Right forelimb (tissue), 1 donor: ENCODE data around the gene CYREN.
"Not testable (repeated sequence)": the region's sequence is repeated elsewhere in the genome, so short reads cannot be mapped to it uniquely, and the experiment has no call there.

ENCODE experiments used
- DNase-seq: peaks from one replicate; pipeline ENCODE4 v3.0.0-alpha.2; 2018

CYREN gene

DNA sequence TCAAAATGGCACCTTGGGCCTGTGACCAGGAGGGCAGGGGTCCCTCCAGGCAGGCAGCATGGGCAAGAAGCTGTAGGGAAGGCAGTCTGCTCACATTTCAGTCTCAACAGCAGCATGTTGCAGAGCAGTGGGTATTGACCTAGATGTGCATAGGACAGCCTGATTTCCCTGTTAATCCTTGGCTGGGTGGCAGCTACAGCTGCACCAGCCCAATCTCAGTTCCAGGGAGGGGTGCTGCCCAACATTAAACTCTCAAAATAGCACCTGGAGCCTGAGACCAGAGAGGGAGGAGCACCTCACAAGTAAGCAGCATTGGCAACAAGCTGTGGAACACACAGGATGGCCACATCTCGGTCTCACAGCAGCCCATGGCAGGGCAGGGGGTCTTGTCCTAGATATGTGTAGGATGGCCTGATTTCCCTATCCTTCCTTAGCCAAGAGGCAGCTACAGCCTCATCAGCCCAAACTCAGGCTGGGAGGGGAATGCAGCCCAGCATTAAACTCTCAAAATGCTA, 12.3 kb downstream of the CYREN start:
- no peak for DNase-seq

DNA sequence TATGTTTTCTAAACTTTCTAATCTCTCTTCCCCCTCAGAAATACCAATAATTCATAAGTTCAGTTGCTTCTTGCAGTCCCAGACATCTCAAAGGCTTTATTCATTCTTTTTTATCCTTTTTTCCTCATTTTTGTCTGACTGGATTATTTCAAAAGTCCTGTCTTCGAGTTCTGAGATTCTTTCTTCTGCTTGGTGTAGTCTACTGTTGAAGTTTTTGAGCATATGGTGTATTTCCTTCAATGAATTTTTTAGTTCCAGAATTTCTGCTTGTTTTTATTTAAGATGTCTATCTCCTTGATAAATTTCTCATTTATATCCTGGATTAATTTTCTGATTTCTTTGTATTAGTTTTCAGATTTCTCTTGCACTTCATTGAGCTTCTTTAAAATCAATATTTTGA, 14.2 kb downstream of the CYREN start:
- no peak for DNase-seq

DNA sequence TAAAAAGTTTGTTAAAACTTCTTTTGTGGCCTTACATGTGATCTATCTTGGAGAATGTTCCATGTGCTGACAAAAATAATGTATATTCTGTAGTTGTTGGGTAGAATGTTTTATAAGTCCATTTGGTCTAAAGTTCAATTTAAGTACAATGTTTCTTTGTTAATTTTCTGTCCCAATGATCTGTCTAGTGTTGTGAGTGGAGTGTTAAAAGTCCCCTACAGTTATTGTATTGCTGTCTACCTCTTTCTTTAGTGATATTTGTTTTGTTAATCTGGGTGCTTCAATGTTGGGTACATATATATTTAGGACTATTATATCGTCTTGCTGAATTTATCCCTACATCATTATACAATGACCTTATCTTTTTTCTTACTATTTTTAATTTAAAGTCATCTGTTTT, 15.8 kb downstream of the CYREN start:
- DNase-seq = no peak

DNA sequence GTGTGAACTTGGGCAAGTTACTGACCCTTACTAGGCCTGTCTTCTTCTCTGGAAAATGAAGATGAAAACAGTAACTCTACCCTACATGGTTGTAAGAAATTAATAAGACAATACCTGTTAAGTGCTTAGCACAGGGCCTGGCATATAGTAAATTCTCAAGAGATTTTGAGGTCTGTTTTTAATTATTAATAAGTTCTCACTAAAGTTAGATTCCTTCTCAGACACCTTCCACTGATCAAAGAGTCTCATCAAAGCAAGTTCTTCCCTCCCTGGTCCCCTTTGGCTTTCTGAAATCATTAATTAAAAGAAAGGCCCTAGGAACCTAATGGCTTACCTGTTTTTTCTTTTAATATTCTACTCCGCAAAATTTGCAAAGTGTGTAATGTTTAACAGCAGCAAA, 18.1 kb downstream of the CYREN start:
- no peak for DNase-seq

DNA sequence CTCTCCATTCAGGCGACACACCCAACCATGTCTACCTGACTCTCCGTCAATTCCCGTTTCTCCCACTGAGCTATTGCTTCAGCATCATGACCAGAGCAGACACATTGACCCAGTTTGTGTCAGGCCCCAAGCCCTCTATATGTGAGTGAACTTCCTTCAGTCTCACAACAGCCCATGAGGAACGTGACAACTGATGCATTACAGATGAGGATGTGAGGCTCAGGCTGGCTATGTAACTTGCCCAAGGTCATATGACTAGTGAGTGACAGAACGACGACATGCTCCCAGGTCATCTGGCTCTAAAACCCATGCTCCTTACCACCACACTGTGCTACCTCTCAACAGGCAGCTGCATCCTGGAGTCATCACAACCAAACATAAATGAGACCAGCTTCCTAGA, 19.0 kb downstream of the CYREN start:
- no peak for DNase-seq

DNA sequence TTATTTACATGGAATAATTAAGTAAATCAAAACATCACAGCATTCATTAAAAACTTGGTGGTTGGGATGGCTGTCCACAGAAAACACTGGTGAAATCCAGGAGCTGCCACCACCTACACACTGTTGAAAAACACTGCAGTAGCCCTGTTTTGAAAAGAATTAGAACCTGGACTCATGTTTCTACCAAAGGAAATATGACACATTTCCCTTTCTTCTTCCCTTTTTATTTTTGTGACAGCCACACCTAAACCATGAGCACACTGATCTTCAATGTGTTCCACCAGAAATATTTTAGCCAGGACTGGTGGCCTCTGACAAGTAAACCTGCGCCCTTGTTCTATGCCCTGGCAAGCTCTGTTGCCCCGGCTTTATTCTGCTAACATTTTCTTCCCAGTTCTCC, 19.4 kb downstream of the CYREN start:
- DNase-seq = no peak

DNA sequence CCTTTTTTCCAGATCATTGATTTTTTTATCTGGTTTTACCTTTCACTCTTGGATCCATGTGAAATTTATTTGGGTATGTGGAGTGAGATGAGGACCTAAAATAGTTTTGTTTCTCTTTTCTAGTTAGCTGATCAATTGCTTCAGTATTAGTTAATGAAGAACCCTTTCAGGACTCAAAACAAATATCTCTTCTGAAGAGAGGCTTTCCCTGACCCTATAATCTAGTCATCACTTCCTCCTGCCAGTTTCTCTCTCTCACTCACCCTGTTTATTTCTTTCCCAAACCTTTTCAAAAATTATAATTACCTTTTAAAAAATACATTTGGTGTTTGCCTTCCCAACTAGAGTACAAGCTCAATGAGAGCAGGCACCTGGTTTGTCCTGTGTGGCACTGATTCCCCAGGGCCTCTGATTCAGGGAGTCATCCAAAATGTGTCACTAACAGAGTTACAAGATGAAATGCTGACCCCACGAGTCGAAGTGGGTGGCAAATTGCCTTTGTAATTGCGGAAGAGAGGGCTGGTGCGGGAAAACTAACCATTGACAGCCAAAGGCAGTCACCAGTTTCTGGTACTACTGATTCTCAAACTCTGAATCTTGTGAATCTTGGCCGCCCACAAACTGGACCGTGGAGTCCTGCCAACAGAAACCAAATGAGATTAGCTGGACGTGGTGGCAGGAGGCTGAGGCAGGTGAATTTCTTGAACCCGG, 20.3 kb downstream of the CYREN start:
- no peak for DNase-seq

DNA sequence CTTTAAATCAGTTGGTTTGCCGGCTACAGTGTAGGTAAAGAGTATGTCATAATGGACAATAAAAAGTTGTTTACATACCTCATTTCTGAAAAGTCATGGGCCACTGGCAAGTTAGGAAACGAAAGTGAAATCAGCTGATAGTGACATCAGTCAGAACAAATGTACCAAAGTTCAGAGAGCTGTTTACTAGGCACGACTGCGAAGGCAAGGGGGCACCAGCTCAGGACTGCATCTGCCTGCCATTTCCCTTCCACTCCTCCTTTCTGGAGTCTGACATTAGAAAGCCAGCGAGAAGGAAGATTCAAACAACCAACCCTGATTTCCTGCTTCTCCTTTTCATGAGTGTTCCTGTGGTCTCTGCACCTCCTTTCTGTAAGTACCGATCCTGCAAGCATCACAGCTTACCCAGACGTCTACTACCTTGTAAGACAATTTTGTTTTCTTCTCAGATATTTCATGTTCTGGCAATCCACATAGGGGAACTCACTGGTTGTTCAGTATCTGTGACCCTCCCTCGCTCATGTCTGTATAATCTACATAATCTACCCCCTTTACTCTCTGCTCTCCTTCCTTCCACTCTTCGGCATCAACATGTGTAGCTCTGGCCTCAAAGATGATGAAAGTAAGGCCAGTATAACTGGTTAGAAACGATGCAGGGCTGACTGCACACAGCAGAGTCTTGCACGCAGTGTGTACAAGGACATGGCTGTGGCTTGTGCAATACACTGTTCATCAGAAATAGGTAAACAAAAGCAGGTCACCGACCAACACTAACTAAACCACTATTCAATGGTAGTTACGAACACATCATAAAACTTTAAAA, 22.4 kb downstream of the CYREN start, which contains the start of gene TMEM140:
TMEM140 (plus strand) TSS at position 174 of the 823 bp plus-strand sequence. CDS start 16,370 bp downstream, outside the sequence.
- no peak for DNase-seq

DNA sequence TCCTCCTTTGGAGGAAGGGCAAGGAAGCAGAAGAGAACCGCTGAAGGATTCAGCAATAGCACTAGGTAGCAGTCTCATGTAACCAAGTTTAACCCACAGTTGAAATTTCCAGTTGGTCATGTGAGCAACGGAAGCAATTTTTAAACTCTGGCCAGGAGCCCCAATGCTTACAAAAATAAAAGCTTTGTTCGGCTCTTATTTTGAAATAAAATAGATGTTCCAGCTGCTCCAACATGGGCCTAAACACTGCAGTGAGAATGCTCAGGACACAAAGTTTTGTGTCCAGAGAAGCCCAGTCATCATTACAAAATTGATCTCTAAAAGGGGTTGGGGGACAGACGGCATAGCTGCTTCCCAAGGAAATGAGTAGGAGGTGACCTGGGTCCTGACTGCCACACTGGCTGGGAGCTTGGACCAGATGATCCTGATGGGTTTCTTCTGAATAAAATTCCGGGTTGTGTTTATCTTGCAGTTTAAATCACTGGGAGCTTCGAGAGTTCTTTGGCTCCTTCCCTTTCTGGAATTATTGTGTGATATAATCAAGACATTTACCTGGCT, 23.1 kb downstream of the CYREN start:
- no peak for DNase-seq

DNA sequence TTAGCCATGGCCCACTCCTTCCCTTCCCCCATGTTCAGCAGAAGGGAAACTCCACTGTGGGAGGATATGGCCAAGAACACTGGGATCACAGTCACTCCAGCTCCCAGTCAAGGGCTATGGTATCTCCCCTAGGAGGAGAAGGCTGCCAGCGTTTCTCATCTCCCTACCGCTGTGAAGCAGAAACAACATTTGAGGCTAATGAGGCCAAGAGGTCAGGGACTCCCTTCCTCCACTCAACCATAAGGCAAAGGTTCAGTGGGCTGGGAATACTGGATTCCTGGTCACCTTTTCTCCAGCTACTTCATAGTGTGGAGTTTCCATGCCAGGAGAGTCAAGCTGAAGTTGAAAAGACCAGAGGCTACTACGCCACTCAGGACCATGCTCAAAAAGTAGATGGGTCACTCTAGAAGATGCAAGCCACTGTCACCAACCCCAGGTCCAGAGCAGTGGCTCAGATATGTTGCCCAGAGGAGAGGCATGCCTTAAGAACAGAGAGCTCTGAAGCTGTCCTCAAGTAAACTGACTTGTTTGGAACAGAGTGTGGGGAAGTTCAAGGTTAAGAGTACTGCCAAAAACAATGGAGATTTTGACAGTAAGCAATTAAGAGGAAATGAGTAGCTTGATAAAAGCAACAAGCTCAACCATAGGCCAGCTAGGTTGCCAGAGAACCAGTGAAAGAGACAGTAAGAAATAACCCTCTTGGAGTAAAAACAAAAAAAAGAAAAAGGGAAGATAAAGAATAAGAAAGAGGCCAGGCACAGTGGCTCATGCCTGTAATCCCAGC, 26.4 kb downstream of the CYREN start:
- DNase-seq = no peak

DNA sequence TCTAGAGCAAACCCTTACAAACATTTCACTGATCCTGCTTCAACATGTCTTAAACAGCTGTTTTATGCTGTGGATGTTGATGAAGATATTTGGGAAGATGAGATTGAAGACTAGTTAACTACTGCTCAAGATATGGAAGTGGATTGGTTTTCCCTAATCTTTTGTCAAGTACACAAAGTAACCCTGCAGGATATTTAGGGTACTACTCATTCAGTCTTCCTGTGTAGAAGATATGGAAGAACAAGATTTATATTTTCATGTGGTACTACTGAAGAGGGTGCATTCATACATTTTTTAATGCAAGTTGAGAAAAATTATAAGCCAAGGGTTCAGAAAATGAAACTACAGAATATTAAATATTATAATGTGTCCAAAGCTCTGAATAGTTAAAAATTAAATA, 40.9 kb downstream of the CYREN start:
- DNase-seq = no peak

DNA sequence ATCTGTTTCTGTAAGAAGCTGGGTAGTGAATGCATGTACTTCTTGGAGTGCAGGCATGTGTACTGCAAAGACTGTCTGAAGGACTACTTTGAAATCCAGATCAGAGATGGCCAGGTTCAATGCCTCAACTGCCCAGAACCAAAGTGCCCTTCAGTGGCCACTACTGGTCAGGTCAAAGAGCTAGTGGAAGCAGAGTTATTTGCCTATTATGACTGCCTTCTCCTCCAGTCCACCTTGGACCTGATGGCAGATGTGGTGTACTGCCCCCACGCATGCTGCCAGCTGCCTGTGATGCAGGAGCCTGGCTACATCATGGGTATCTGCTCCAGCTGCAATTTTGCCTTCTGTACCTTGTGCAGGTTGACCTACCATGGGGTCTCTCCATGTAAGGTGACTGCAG, 41.6 kb downstream of the CYREN start:
- no peak for DNase-seq

DNA sequence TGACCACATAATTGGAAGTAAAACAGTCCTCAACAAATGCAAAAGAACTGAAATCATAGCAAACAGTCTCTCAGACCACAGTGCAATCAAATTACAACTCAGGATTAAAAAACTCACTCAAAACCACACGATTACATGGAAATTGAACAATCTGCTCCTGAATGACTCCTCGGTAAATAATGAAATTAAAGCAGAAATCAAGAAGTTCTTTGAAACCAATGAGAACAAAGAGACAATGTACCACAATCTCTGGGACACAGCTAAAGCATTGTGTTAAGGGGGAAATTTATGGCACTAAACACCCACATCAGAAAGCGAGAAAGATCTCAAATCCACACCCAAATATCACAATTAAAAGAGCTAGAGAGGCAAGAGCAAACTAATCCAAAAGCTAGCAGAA, 45.9 kb downstream of the CYREN start:
- DNase-seq = not testable (repeated sequence)

DNA sequence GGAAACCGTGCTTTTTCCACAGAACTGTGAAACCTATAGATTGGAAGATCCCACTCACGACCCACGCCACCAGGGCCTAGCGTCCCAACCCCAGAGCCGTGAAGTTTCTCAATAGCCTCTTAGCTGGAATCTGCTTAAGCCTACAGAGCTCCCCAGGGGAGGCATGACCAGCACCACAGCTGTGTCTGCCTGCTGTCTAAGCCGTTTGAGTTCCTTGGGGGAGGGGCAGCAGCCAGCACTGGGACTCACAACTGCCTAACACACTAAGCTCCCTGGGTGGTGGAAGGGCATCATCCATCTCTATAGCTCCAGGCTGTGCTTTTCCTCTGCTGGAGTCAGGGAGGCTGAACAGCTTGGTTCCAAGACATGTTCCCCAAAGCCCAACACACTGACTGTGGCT, 48.6 kb downstream of the CYREN start:
- no peak for DNase-seq

DNA sequence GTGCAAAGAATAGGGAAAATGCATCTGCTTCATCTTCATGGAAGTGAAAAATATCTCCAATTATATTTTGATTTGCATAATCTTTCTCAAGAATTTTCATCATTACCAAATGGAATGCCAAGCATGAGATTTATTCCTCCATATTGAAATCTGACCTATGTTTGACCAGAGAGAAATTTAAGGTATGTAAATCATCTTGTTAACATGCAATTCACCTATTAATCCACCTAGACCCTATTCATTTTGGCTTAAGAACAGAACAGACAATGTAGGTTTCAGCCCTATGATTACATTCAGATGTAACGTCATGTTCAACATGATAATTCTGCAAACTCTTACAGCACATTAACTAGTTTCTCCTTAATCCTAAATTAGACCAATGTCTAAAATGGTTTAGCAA, 53.4 kb downstream of the CYREN start:
- no peak for DNase-seq
